Common myeloid progenitor, CD34-positive (primary cell): ENCODE data around the gene PTPRT.

Experiments used
- CTCF ChIA-PET: fragments of 350-600 bp; sonication (Branson Sonifier 250); formaldehyde crosslinking; loops from one replicate; lab custom pipeline; 2021; ENCODE audit warnings: antibody characterized with exemption; lab: Charles Lee
- POLR2A ChIA-PET: fragments of 350-600 bp; sonication (Branson Sonifier 250); formaldehyde crosslinking; loops from one replicate; lab custom pipeline; 2021; ENCODE audit warnings: antibody characterized with exemption; lab: Charles Lee
- DNase-seq, 3 donors: peaks; one replicate each; pipeline versions ENCODE4 v3.0.0 to v3.0.0-alpha.2; 2013
- H3K27ac ChIP-seq, 2 experiments: 1 replicate in 1 of 2; 2 replicates in 1 of 2; pipeline ENCODE4 v1.7.0; 2013; ENCODE audit warnings: inconsistent platforms in 2 of 2, low read length in 2 of 2, mild to moderate bottlenecking in 2 of 2, low read depth in 1 of 2, moderate library complexity in 1 of 2; ENCODE audit not compliant: severe bottlenecking in 2 of 2, insufficient read depth in 1 of 2, poor library complexity in 1 of 2
- H3K27me3 ChIP-seq, 5 experiments: replicated peaks in 2 of 5; 1 replicate in 3 of 5; 2 replicates in 2 of 5; pipeline versions ENCODE4 v1.6.1 to v1.7.0; 2013; ENCODE audit warnings: low read length in 4 of 5, mild to moderate bottlenecking in 2 of 5, moderate library complexity in 2 of 5, inconsistent platforms in 1 of 5; ENCODE audit not compliant: insufficient read depth in 5 of 5, control insufficient read depth in 4 of 5
- H3K36me3 ChIP-seq, 4 experiments: 1 replicate in 2 of 4; 2 replicates in 2 of 4; pipeline versions ENCODE4 v1.6.1 to v1.7.0; 2013; ENCODE audit warnings: low read length in 3 of 4, control low read depth in 1 of 4, mild to moderate bottlenecking in 1 of 4; ENCODE audit not compliant: control insufficient read depth in 4 of 4, insufficient read depth in 4 of 4
- H3K4me1 ChIP-seq, 4 experiments: 1 replicate in 3 of 4; 2 replicates in 1 of 4; pipeline versions ENCODE4 v1.6.1 to v1.7.1; 2013; ENCODE audit warnings: low read length in 3 of 4, mild to moderate bottlenecking in 3 of 4, control low read depth in 1 of 4, inconsistent platforms in 1 of 4, moderate library complexity in 1 of 4; ENCODE audit not compliant: control insufficient read depth in 4 of 4, insufficient read depth in 4 of 4; ENCODE audit errors: control extremely low read depth in 1 of 4
- H3K4me3 ChIP-seq, 7 experiments: 1 replicate in 4 of 7; 2 replicates in 3 of 7; pipeline versions ENCODE4 v1.5.1 to v1.7.0; 2013; ENCODE audit warnings: mild to moderate bottlenecking in 7 of 7, low read length in 6 of 7, moderate library complexity in 6 of 7, inconsistent platforms in 2 of 7, low read depth in 2 of 7, control low read depth in 1 of 7; ENCODE audit not compliant: insufficient read depth in 4 of 7, control insufficient read depth in 1 of 7; ENCODE audit errors: extremely low read depth in 1 of 7
- H3K9me3 ChIP-seq, 5 experiments: 1 replicate in 4 of 5; 2 replicates in 1 of 5; pipeline versions ENCODE4 v1.6.1 to v1.7.1; 2013; ENCODE audit warnings: low read length in 4 of 5, mild to moderate bottlenecking in 2 of 5, inconsistent platforms in 1 of 5, low read depth in 1 of 5, moderate library complexity in 1 of 5; ENCODE audit not compliant: control insufficient read depth in 4 of 5, insufficient read depth in 2 of 5; ENCODE audit errors: control extremely low read depth in 1 of 5
- WGBS: methylation state at CpG from one replicate; pipeline ENCODE4 v1.1.5; 2013; ENCODE audit not compliant: insufficient coverage; 5-methylcytosine and 5-hydroxymethylcytosine counted together

PTPRT gene

DNA sequence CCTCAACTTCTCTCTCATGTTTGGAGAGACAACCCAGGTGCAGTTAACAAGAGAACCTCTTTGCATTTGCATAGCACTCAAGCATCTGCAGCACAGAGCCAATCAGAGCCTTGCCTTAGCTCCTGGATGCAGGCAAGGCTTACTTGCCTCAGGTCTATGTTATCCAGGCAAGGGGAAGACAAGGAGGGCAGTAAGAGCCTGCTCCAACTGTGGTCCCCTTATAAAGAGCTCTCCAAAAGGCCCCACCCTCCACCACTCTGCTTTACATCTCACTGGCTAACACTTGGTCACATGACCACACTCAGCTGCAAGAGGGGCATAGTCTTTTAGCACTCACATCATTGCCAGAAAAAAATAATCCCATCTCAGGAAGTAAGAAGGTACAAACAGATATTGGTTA is 540.0 kb downstream of the PTPRT start:
- Histone ChIP-seq H3K4me1 (no peaks in the 10 kb centered on the region), H3K4me3 (no peak overlapping the region), H3K9me3 (no peaks in the 10 kb centered on the region), H3K27me3 (no peaks in the 10 kb centered on the region), H3K36me3 (no peaks in the 10 kb centered on the region), H3K27ac (no peak overlapping the region)
- ChIA-PET POLR2A (no interaction called here), CTCF (no interaction called here)
- no peak for DNase-seq

DNA sequence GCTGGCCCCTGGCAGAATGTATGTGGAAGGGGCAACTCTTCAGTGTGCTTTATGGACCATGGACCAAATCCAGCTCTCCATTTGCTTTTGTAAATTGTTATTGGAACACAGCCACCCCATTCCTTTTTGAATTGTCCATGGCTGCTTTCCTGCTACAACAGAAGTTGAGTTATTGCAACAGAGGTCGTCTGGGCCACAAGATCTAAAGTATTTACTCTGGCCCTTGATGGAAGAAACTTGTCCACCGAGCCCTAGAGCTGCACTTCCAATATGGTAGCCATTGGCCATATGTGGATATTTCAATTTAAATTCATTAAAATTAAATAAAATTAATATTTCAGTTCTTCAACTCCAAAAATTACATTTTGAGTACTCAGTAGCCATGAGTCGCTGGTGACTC is 543.5 kb downstream of the PTPRT start:
- no peaks in the 10 kb centered on the region for H3K9me3 ChIP-seq
- POLR2A ChIA-PET = interaction anchor here (0.6 kb wide), 1 partner anchor 89 kb away, joined by 5 read pairs; no protein-coding TSS in a partner anchor
- no peaks in the 10 kb centered on the region for H3K36me3 ChIP-seq
- H3K4me1 ChIP-seq = no peaks in the 10 kb centered on the region
- WGBS = 96% methylated on average over 3 of the region's 3 CpGs
- H3K27ac ChIP-seq = no peak overlapping the region
- H3K27me3 ChIP-seq = no peaks in the 10 kb centered on the region
- H3K4me3 ChIP-seq = no peak overlapping the region
- CTCF ChIA-PET = no interaction called here
- no peak for DNase-seq

DNA sequence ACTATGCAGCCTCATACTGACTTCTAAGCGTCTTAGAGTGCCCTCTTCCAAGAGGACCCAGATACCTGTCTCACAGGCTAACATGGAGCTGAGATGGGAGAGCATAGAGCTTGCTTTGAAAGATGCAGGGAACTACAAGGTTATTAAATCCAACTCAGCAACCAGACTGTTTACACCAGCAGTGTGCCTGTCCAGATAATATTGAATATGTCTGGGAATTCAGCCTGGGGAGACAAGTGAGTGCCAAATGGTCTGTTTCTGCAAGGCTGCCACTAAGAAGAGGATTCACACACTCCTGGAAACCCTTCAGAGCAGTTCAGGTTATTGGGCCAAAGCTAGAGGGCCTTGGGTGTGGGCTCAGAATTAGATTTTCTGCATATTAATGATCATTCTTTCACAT is 547.8 kb downstream of the PTPRT start:
- ChIA-PET POLR2A (no interaction called here), CTCF (no interaction called here)
- no peaks in the 10 kb centered on the region for H3K4me1 ChIP-seq
- no peaks in the 10 kb centered on the region for H3K36me3 ChIP-seq
- no peak overlapping the region for H3K4me3 ChIP-seq
- no peaks in the 10 kb centered on the region for H3K27me3 ChIP-seq
- DNase-seq = no peak
- WGBS = 88% methylated on average over 1 of the region's 1 CpG
- no peak overlapping the region for H3K27ac ChIP-seq
- no peaks in the 10 kb centered on the region for H3K9me3 ChIP-seq

DNA sequence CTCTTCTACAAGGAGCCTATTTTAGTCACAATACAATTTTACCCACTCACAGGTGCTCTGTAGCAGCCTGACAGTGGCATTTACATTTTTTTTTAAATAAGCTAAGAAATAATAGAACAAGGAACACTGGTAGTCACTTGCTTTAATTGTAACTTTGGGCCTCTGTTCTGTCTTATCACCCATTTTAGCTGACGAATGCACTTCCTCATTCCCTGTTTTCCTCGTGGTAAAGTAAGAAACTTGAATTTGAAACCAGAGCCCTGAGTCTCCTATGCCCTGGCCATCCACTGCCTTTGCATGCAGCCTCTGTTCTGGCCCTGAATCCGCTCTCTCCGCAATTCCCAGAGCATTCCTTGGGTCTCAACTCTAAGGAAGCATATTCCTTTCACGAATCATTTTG is 550.6 kb downstream of the PTPRT start:
- no peak overlapping the region for H3K27ac ChIP-seq
- no peak for DNase-seq
- 61% methylated on average over 5 of the region's 5 CpGs for WGBS

DNA sequence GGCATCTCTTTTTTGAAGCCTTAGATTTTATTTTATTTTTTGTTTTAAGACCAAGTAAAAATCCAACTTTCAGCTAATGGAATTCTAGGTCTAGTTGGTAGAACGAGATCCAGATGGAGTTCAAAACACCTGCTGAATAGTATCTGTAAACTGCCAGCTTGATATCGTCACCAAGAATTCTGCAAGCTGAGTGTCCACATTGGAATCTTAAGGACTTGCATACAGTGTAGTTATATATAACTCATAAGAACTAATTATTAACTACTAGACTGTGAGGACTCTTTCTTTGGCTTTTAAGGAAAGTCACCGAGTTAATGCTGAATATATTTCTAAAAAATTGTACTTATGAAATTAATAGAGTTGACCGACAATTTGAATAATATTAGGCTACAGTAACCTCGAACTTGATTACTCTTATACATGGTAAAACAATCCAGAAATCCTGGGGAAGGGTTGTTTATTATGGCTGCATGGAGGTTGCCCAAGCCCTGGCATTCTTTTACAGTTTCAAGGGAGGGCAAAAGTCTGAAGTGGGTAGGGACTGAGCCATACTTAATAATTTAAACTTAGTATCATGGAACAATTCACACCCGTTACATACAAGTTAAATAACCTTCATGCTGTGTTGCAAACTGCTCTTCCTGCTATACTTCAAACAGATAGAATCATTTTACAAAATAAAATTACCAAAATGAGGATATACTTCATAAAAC is 553.9 kb downstream of the PTPRT start:
- no peaks in the 10 kb centered on the region for H3K27me3 ChIP-seq
- no peaks in the 10 kb centered on the region for H3K36me3 ChIP-seq
- no peak for DNase-seq
- ChIA-PET CTCF (no interaction called here), POLR2A (no interaction called here)
- WGBS = no CpG with 5 or more reads among the region's 6 CpGs
- no peaks in the 10 kb centered on the region for H3K9me3 ChIP-seq
- no peak overlapping the region for H3K27ac ChIP-seq
- no peaks in the 10 kb centered on the region for H3K4me1 ChIP-seq
- no peak overlapping the region for H3K4me3 ChIP-seq

More for the DNA sequence above, 550.6 kb downstream of the PTPRT start:
- H3K36me3 ChIP-seq = no peaks in the 10 kb centered on the region
- no peaks in the 10 kb centered on the region for H3K27me3 ChIP-seq
- H3K9me3 ChIP-seq = no peaks in the 10 kb centered on the region
- ChIA-PET CTCF (no interaction called here), POLR2A (no interaction called here)
- no peaks in the 10 kb centered on the region for H3K4me1 ChIP-seq
- H3K4me3 ChIP-seq = no peak overlapping the region

DNA sequence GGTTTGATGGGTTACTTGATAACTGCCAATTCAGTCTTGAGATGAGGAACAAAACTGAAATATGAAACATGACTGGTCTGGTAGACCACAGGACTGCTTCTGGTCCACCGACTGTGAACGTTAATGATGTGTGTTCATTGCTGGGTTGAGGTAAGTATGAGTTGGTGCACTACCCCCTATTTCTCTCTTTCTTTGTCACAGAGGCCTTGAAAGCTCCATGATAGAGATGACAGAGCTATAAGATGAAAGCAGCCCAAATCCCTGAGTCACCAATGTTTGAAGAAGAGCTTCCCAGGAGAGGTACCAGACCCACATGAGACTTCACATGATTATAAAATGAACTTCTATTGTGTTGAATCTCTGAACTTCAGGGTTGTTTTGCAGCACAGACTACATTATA is 555.5 kb downstream of the PTPRT start:
- Histone ChIP-seq H3K27me3 (no peaks in the 10 kb centered on the region), H3K27ac (no peak overlapping the region), H3K4me1 (no peaks in the 10 kb centered on the region), H3K9me3 (no peaks in the 10 kb centered on the region), H3K36me3 (no peaks in the 10 kb centered on the region), H3K4me3 (no peak overlapping the region)
- ChIA-PET POLR2A (no interaction called here), CTCF (no interaction called here)
- no peak for DNase-seq
- WGBS = no CpG with 5 or more reads among the region's 2 CpGs

DNA sequence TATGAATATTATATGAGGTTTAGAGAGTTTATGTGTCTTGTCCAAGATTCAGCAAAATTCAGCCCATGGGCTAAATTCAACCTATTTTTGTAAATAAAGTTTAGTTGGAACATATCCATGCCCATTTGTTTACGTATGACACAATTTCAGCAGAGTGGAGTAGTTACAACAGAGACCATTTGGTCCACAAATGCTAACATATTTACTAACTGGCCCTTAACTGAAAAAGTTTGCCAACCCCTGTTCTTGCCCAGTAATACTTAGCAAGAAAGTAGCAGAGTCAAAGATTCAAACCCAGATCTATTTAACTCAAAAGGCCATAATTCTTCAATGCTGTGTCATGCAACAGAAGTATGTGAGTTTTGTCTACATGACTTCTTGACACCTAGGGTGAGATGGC is 561.0 kb downstream of the PTPRT start:
- CTCF ChIA-PET = no interaction called here
- H3K36me3 ChIP-seq = no peaks in the 10 kb centered on the region
- H3K27ac ChIP-seq = no peak overlapping the region
- no peaks in the 10 kb centered on the region for H3K4me1 ChIP-seq
- no peak for DNase-seq
- no peaks in the 10 kb centered on the region for H3K27me3 ChIP-seq
- 60% methylated on average over 1 of the region's 1 CpG for WGBS
- POLR2A ChIA-PET = no interaction called here
- H3K4me3 ChIP-seq = no peak overlapping the region
- no peaks in the 10 kb centered on the region for H3K9me3 ChIP-seq
